Endothelial cell of umbilical vein (primary cell): ENCODE results near the gene KIF25. TPM values are rescaled to one million over a fixed set of nuclear protein-coding genes. Genes with fewer than 3 reads are reported as not detected.

Experiments used
- BruUV-seq: library from RNA; stranded (reverse); fragments of 400-500 nt; replicated peaks from 2 replicates; lab custom pipeline; 2021; lab: Mats Ljungman, UMichigan
- CTCF ChIA-PET: fragments of 300-600, 350-600 bp; sonication (Branson Sonifier 250); formaldehyde crosslinking; loops from one replicate; lab custom pipeline; 2021; ENCODE audit warnings: antibody characterized with exemption, inconsistent platforms; lab: Charles Lee
- POLR2A ChIA-PET: fragments of 300-600, 350-600 bp; sonication (Branson Sonifier 250); formaldehyde crosslinking; loops from one replicate; lab custom pipeline; 2021; ENCODE audit warnings: antibody characterized with exemption, inconsistent platforms; lab: Charles Lee
- DNase-seq: peaks from one replicate; pipeline ENCODE4 v3.0.0-alpha.2; 2011; ENCODE audit warnings: low read depth, low spot score
- FAIRE-seq: peaks from 2 replicates; lab custom pipeline; 2011; peaks lifted over from hg19 to GRCh38; lab: Jason Lieb, UNC
- H2AFZ ChIP-seq: 2 replicates; pipeline ENCODE4 v1.6.0; 2012; ENCODE audit warnings: low read depth, low read length, control low read depth, inconsistent platforms
- H3K27ac ChIP-seq: 2 replicates; pipeline ENCODE4 v1.5.1; 2011; ENCODE audit warnings: low read depth, mild to moderate bottlenecking, control low read depth, low read length, moderate library complexity; ENCODE audit not compliant: insufficient read depth
- H3K27me3 ChIP-seq, 2 experiments: 2 replicates each; pipeline versions ENCODE4 v1.6.0 to v1.6.1; 2011; ENCODE audit warnings: low read length in 2 of 2, mixed read lengths in 1 of 2; ENCODE audit not compliant: control insufficient read depth in 2 of 2, insufficient read depth in 2 of 2
- H3K36me3 ChIP-seq, 2 experiments: 2 replicates in 1 of 2; 3 replicates in 1 of 2; pipeline ENCODE4 v1.5.1; 2011; ENCODE audit warnings: low read length in 2 of 2, mild to moderate bottlenecking in 1 of 2, moderate library complexity in 1 of 2; ENCODE audit not compliant: control insufficient read depth in 2 of 2, insufficient read depth in 2 of 2; ENCODE audit errors: extremely low read depth in 1 of 2
- H3K4me1 ChIP-seq: 3 replicates; pipeline ENCODE4 v1.5.1; 2011; ENCODE audit warnings: mild to moderate bottlenecking, low read length; ENCODE audit not compliant: control insufficient read depth, insufficient read depth; ENCODE audit errors: extremely low read depth
- H3K4me2 ChIP-seq: 2 replicates; pipeline ENCODE4 v1.6.1; 2011; ENCODE audit warnings: low read length, control low read depth, mixed read lengths; ENCODE audit not compliant: insufficient read depth
- H3K4me3 ChIP-seq, 3 experiments: fragments of 200-600 bp in 1 of 3; sonication (generic), shearing (Covaris generic) in 1 of 3; replicated peaks in 1 of 3; 2 replicates each; pipeline ENCODE4 v1.5.1; 2011 to 2016; ENCODE audit warnings: control low read depth in 3 of 3, low read length in 3 of 3, mild to moderate bottlenecking in 2 of 3, inconsistent platforms in 1 of 3, low read depth in 1 of 3, moderate library complexity in 1 of 3; ENCODE audit not compliant: insufficient read depth in 1 of 3
- H3K79me2 ChIP-seq: 2 replicates; pipeline ENCODE4 v1.6.0; 2012; ENCODE audit warnings: low read length, inconsistent platforms; ENCODE audit not compliant: control insufficient read depth, insufficient read depth
- H3K9ac ChIP-seq: replicated peaks from 2 replicates; pipeline ENCODE3; 2011; ENCODE audit warnings: low read length, control low read depth; ENCODE audit not compliant: insufficient read depth; ENCODE audit errors: extremely low read depth
- H3K9me1 ChIP-seq: replicated peaks from 3 replicates; pipeline ENCODE4 v1.6.0; 2011; ENCODE audit warnings: mild to moderate bottlenecking, low read length; ENCODE audit not compliant: control insufficient read depth, insufficient read depth; ENCODE audit errors: extremely low read depth
- H3K9me3 ChIP-seq: replicated peaks from 2 replicates; pipeline ENCODE4 v1.5.1; 2012; ENCODE audit warnings: low read length, inconsistent platforms; ENCODE audit not compliant: control insufficient read depth, insufficient read depth
- H4K20me1 ChIP-seq: replicated peaks from 2 replicates; pipeline ENCODE3; 2011; ENCODE audit warnings: mild to moderate bottlenecking, low read length; ENCODE audit not compliant: control insufficient read depth, insufficient read depth; ENCODE audit errors: extremely low read depth
- CTCF ChIP-seq, 2 donors: IDR thresholded peaks; 1 replicate in 1 of 2; 2 replicates in 1 of 2; pipeline ENCODE4 v1.5.1; 2011; ENCODE audit warnings: low read length in 2 of 2, mild to moderate bottlenecking in 2 of 2, moderate library complexity in 2 of 2, control low read depth in 1 of 2, inconsistent platforms in 1 of 2, low read depth in 1 of 2; ENCODE audit not compliant: insufficient read depth in 1 of 2; ENCODE audit errors: extremely low read depth in 1 of 2
- EZH2 ChIP-seq: IDR thresholded peaks from 2 replicates; pipeline ENCODE4 v1.6.1; 2012; ENCODE audit warnings: borderline replicate concordance, low read depth, mild to moderate bottlenecking, moderate library complexity, low read length, inconsistent platforms; ENCODE audit not compliant: severe bottlenecking
- FOS ChIP-seq: IDR thresholded peaks from 2 replicates; pipeline ENCODE4 v1.6.1; 2011; ENCODE audit warnings: mild to moderate bottlenecking, low read length, moderate library complexity, borderline replicate concordance; ENCODE audit not compliant: insufficient read depth
- GATA2 ChIP-seq: IDR thresholded peaks from 2 replicates; pipeline ENCODE4 v1.7.0; 2011; ENCODE audit warnings: low read depth, mild to moderate bottlenecking, moderate library complexity, mixed read lengths, low read length; ENCODE audit not compliant: insufficient read length, insufficient read depth
- JUN ChIP-seq: IDR thresholded peaks from 2 replicates; pipeline ENCODE4 v1.6.1; 2011; ENCODE audit warnings: borderline replicate concordance, low read depth; ENCODE audit not compliant: insufficient read length, insufficient read depth
- MAX ChIP-seq: IDR thresholded peaks from 2 replicates; pipeline ENCODE4 v1.6.1; 2011; ENCODE audit not compliant: insufficient read depth, insufficient read length
- MYC ChIP-seq: IDR thresholded peaks from one replicate; pipeline ENCODE4 v1.6.1; 2011; ENCODE audit warnings: mild to moderate bottlenecking, low read depth, low read length
- POLR2A ChIP-seq: IDR thresholded peaks from 2 replicates; pipeline ENCODE4 v1.6.1; 2012; ENCODE audit warnings: low read depth, mild to moderate bottlenecking, control low read depth, low read length
- POLR2AphosphoS5 ChIP-seq: IDR thresholded peaks from 2 replicates; pipeline ENCODE4 v1.6.1; 2012; ENCODE audit warnings: low read depth, mild to moderate bottlenecking, control low read depth, low read length, moderate library complexity; ENCODE audit not compliant: insufficient read depth
- dilution Hi-C: fragments of 300-500 bp; cut with MboI; formaldehyde crosslinking; loops from one replicate; pipeline ENCODE4 v1.15.0; 2019; ENCODE audit warnings: low sequenced_read_pairs; ENCODE audit not compliant: extremely low pct_ligation_motif_present
- intact Hi-C: fragments of 100-400 bp; cut with micrococcal nuclease; formaldehyde crosslinking; loops from one replicate; pipeline ENCODE4 v1.10.0; 2022
- polyA plus RNA-seq, 4 experiments: library from polyadenylated mRNA; depleted of rRNA in 3 of 4; stranded (reverse) in 3 of 4; unstranded in 1 of 4; fragments of >200 nt; gene quantifications; 2 replicates each; pipeline versions ENCODE4 v1.2.1 to v1.2.3, GENCODE V29; 2011 to 2012; ENCODE audit warnings: missing spikeins in 1 of 4
- total RNA-seq: library from RNA; stranded (reverse); gene quantifications from 2 replicates; pipeline ENCODE4 v1.2.3, GENCODE V29; 2021

The KIF25 gene
- total and polyA plus RNA-seq, 2 donors (not counting 3 experiments of a cell fraction or from before 2014, with no cell fraction given): not detected

DNA sequence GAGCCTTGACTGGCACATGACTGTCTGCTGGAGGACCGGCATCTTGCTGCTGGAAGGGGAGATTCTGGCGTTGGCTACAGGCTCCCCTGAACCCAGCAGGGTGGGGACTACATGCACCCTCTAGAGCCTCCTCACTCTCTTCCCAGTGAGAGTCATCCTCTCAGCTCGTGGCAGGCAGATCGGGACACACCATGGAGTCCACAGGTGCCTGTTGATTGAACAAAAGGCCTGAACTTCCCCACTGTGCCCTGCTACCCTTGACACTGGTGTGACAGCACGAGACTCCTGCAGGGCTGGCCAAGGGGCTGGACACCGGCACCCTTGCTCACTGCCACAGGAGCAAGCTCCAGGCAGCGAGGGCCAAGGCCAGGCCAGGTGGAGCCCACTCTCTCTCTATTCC, 73.3 kb downstream of the KIF25 start:
- Histone ChIP-seq H3K79me2 (no peaks in the 10 kb centered on the region), H3K27ac (no peak overlapping the region), H2AFZ (no peak overlapping the region), H3K9me1 (no peaks in the 10 kb centered on the region), H4K20me1 (no peaks in the 10 kb centered on the region), H3K4me2 (no peak overlapping the region), H3K9ac (no peak overlapping the region), H3K27me3 (no peaks in the 10 kb centered on the region), H3K36me3 (no peaks in the 10 kb centered on the region), H3K4me3 (no peak overlapping the region), H3K4me1 (no peaks in the 10 kb centered on the region), H3K9me3 (no peaks in the 10 kb centered on the region)
- DNase-seq (no peak), FAIRE-seq (no peak)
- BruUV-seq: no TSS peak
- dilution Hi-C loops: no loop called here
- TF ChIP-seq MYC (no peak), MAX (no peak), EZH2 (no peak), POLR2AphosphoS5 (no peak), POLR2A (no peak), FOS (no peak), CTCF (IDR thresholded peaks at IDR 0.05; ENCODE audit: extremely low read depth in 1 of 2, insufficient read depth in 1 of 2, low read depth in 1 of 2, low read length in 2 of 2) (no peak), JUN (no peak), GATA2 (no peak)
- CTCF ChIA-PET: no interaction called here
- POLR2A ChIA-PET: no interaction called here
- intact Hi-C loops: no loop called here
